ENCODE results near the gene DNAAF5. TPM values are rescaled to one million over a fixed set of nuclear protein-coding genes. Genes with fewer than 3 reads are reported as not detected.

Gene DNAAF5
- total RNA-seq, 2 experiments from 2014 or later, result 36.4 to 36.8 TPM

DNA sequence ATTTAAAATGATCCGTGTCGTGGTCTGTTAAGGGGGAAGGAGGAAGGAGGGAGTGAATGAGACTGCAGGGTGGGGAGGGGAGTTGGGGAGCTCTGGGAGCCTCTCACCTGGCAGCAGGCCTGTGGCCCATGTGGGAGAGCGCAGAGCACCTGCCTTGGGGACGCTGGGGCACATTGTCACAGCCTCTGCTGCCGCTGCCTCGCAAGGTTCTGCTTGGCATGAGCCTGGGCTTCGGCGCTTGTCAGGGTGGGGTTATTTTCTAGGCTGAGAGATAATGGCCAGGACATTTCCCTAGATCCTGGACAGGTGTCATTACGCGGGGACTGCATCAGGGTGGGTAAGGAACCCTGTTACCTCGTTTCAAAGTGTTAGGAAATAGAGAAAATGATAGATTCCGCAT is 103.6 kb downstream of the DNAAF5 start:
- POLR2A ChIA-PET, result no interaction called here
- DNase-seq (no peak), ATAC-seq (no peak)
- H3K27ac Mint-ChIP-seq, result no peak overlapping the region
- TF ChIP-seq, protein P1, sequence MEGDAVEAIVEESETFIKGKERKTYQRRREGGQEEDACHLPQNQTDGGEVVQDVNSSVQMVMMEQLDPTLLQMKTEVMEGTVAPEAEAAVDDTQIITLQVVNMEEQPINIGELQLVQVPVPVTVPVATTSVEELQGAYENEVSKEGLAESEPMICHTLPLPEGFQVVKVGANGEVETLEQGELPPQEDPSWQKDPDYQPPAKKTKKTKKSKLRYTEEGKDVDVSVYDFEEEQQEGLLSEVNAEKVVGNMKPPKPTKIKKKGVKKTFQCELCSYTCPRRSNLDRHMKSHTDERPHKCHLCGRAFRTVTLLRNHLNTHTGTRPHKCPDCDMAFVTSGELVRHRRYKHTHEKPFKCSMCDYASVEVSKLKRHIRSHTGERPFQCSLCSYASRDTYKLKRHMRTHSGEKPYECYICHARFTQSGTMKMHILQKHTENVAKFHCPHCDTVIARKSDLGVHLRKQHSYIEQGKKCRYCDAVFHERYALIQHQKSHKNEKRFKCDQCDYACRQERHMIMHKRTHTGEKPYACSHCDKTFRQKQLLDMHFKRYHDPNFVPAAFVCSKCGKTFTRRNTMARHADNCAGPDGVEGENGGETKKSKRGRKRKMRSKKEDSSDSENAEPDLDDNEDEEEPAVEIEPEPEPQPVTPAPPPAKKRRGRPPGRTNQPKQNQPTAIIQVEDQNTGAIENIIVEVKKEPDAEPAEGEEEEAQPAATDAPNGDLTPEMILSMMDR (IDR thresholded peaks at IDR 0.05), result no peak
- intact Hi-C loops (cut with micrococcal nuclease), result no loop called here
- CTCF ChIA-PET, result no interaction called here
- H3K4me1 Mint-ChIP-seq (ENCODE audit: low read depth), result peaks cover 51% of the 10 kb centered on the region
- H3K9me3 Mint-ChIP-seq, result no peaks in the 10 kb centered on the region
- H3K27me3 Mint-ChIP-seq, result no peaks in the 10 kb centered on the region
- peaks cover 18% of the 10 kb centered on the region for H3K36me3 Mint-ChIP-seq (ENCODE audit: low read depth)
- no peak overlapping the region for H3K4me3 Mint-ChIP-seq

DNA sequence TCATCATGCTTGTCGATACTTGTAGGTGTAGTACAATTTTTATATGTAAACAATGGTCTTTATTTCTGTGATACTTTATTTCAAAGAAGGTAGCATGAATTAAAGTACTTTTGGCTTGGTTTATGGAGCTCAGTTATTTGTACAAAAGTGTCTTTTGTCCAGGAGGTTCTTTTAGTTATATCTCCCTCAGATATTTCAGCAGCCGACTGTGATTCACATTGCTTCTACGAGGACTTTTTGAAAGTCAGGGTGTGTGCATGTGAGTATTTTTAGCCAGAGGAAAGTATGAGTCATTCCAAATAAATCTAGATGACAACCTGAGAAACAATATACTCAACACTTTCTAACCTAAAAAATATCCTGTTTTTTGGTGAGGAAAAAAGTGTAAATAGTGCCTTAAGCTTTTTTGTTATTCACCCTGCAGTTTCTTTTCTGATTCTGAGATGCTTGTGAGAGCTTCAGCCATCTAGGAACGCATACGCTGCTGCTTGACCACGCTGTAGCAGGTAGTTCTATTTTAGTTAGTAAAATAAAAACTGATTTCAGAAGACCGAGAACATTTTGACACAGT is 105.2 kb downstream of the DNAAF5 start:
- H3K27me3 Mint-ChIP-seq, result no peaks in the 10 kb centered on the region
- ATAC-seq (peak; percentile 65), DNase-seq (peak; percentile 41)
- intact Hi-C loops (cut with micrococcal nuclease), result no loop called here
- POLR2A ChIA-PET, result interaction anchor here (0.6 to 1.5 kb wide), 9 partner anchors 8 to 673 kb away, joined by 3 to 14 read pairs (median 3); no protein-coding TSS in a partner anchor
- H3K4me3 Mint-ChIP-seq, result peak overlapping the region; percentile 65
- peaks cover 56% of the 10 kb centered on the region for H3K4me1 Mint-ChIP-seq (ENCODE audit: low read depth)
- H3K9me3 Mint-ChIP-seq, result no peaks in the 10 kb centered on the region
- CTCF ChIA-PET, result interaction anchor here (0.6 to 4.5 kb wide), 7 partner anchors 13 to 545 kb away, joined by 3 to 25 read pairs (median 5); no protein-coding TSS in a partner anchor
- H3K27ac Mint-ChIP-seq, result peak overlapping the region; percentile 98
- H3K36me3 Mint-ChIP-seq (ENCODE audit: low read depth), result peaks cover 9% of the 10 kb centered on the region
- TF ChIP-seq, protein P1 (IDR thresholded peaks at IDR 0.05), result no peak

DNA sequence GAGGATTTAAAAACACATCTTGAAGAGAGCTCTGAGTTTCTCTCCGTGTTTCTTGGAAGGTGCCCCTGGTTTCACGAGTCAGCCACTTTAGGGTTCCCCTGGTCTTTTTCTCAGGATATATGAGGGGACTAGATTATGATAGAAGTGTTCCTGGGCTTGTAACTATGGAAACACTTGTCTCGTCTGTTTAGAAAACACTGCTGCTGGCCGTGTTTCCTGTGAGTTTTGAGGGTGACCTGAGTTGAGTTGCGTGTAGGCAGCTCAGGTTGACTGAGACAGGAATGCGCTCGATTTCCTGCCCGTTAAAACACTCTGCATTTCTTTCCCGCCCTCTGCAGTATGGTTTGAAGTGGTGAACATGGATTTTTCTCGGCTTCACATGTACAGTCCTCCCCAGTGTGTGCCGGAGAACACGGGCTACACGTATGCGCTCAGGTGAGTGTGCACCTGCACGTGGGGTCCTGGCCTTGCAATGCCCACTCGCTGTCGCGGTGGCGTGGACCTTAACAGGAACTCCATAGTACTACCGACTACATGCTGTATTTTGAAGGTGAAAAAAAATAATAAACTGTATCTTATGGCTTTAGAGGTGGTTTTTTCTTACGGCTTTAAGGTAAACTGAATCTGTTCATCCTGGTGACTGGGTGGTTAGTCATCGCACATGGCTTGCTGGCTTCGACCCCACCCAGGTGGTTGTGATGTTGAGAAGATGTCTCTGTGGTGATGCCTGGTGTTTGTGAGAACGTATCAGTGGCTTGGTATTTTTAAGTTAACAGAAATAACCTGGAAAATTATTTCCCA is 105.9 kb downstream of the DNAAF5 start, which contains the start of gene SUN1:
TSS of gene SUN1 (plus strand) at position 310 of the 801 bp plus-strand sequence. CDS start at position 359, 49 bp downstream.
- CTCF ChIA-PET, result interaction anchor here (1.3 to 4.5 kb wide), 5 partner anchors 14 to 46 kb away, joined by 3 to 25 read pairs (median 6); no protein-coding TSS in a partner anchor
- H3K4me3 Mint-ChIP-seq, result peak within 1 kb of the TSS; percentile 65

DNA sequence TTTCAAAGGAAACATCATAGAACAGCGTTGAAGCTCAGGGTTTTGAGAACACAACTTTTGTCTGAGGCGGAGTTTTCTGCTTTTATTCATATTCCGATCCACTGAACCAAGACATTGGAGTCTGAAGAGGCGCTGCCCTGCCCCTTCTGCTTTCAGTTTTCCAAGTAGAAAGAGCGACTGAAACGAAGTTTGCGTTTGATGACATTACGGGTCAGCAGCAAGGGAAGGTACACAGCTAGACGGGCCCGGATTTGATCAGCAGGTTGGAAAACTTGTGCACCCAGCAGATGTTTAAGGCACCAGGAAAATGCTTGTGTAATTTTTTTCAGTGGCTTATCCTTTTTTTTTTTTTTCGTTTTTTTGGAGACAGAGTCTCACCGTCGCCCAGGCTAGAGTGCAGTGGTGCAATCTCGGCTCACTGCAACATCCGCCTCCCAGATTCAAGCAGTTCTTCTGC is 106.5 kb downstream of the DNAAF5 start:
- TF ChIP-seq, protein P1 (IDR thresholded peaks at IDR 0.05), result no peak
- ATAC-seq (no peak), DNase-seq (no peak)
- intact Hi-C loops (cut with micrococcal nuclease), result no loop called here
- Mint-ChIP-seq H3K27me3 (no peaks in the 10 kb centered on the region), H3K27ac (peak overlapping the region; percentile 98), H3K36me3 (ENCODE audit: low read depth) (peaks cover 11% of the 10 kb centered on the region), H3K9me3 (no peaks in the 10 kb centered on the region), H3K4me1 (ENCODE audit: low read depth) (peaks cover 58% of the 10 kb centered on the region), H3K4me3 (peak overlapping the region; percentile 65)
- ChIA-PET CTCF (interaction anchor here (1.8 to 4.5 kb wide), 3 partner anchors 14 to 47 kb away, joined by 5 to 25 read pairs (median 6); no protein-coding TSS in a partner anchor), POLR2A (interaction anchor here (0.6 to 1.2 kb wide), 2 partner anchors 16 to 146 kb away, joined by 3 read pairs; no protein-coding TSS in a partner anchor)

More for the DNA sequence above, 105.9 kb downstream of the DNAAF5 start, which contains the start of gene SUN1:
- POLR2A ChIA-PET, result interaction anchor here (0.6 to 1.5 kb wide), 9 partner anchors 15 to 673 kb away, joined by 3 to 14 read pairs (median 3); no protein-coding TSS in a partner anchor
- TF ChIP-seq, protein P1 (IDR thresholded peaks at IDR 0.05), result no peak
- no peaks in the 10 kb centered on the region for H3K9me3 Mint-ChIP-seq
- H3K27ac Mint-ChIP-seq, result peak within 1 kb of the TSS; percentile 98
- intact Hi-C loops (cut with micrococcal nuclease), result no loop called here
- no peaks in the 10 kb centered on the region for H3K27me3 Mint-ChIP-seq
- DNase-seq, result peak; percentile 81
- H3K36me3 Mint-ChIP-seq (ENCODE audit: low read depth), result peaks cover 11% of the 10 kb centered on the region
- H3K4me1 Mint-ChIP-seq (ENCODE audit: low read depth), result peaks cover 58% of the 10 kb centered on the region
- peak; percentile 76 for ATAC-seq

Measured in activated CD8-positive, alpha-beta T cell treated with anti-CD3 and anti-CD28 coated beads for 36 hours (primary cell).